GM21423 (cell line): ENCODE data around the gene PCDHGB5.
A peak's percentile ranks its signal among the peaks of the same experiment; 100 is the strongest.
"Not testable (repeated sequence)": the region's sequence is repeated elsewhere in the genome, so short reads cannot be mapped to it uniquely, and the experiment has no call there.

Experiments used
- ATAC-seq: cut with Tn5 transposase; IDR thresholded peaks from one replicate; pipeline ENCODE4 v1.9.1; 2021; ENCODE audit warnings: mild to moderate bottlenecking, moderate library complexity; ENCODE audit not compliant: unreplicated experiment

The PCDHGB5 gene

GRCh38 chr5:141375444-141376155 lies 22.1 kb upstream of the PCDHGB5 start:
- ATAC-seq, result not testable (repeated sequence)

GRCh38 chr5:141382469-141383294 lies 15.1 kb upstream of the PCDHGB5 start, which contains the start of gene PCDHGA7:
Gene PCDHGA7, plus strand, starts transcription at chr5:141382742. Its CDS starts 158 bp downstream, at chr5:141382900.
- no peak for ATAC-seq

GRCh38 chr5:141383345-141383744 lies 14.4 kb upstream of the PCDHGB5 start:
- no peak for ATAC-seq

GRCh38 chr5:141384471-141385267 lies 13.1 kb upstream of the PCDHGB5 start:
- no peak for ATAC-seq

GRCh38 chr5:141387557-141388311 lies 10.0 kb upstream of the PCDHGB5 start, which contains the start of gene PCDHGB4:
Gene PCDHGB4, plus strand, starts transcription at chr5:141387698. Its CDS starts 187 bp downstream, at chr5:141387885.
- peak; percentile 79 for ATAC-seq

- no peak for ATAC-seq
These were observed 9.1 kb upstream of the PCDHGB5 start for GRCh38 chr5:141388661-141389060.

- ATAC-seq, result no peak
These were observed 8.3 kb upstream of the PCDHGB5 start for GRCh38 chr5:141389153-141390042.

- no peak for ATAC-seq
These were observed 5.1 kb upstream of the PCDHGB5 start, which contains the start of gene PCDHGA8 for GRCh38 chr5:141392429-141393198. Gene PCDHGA8, plus strand, starts transcription at chr5:141392633. Its CDS starts 181 bp downstream, at chr5:141392814.

GRCh38 chr5:141393267-141393666 lies 4.5 kb upstream of the PCDHGB5 start:
- no peak for ATAC-seq

GRCh38 chr5:141394401-141395187 lies 3.2 kb upstream of the PCDHGB5 start:
- ATAC-seq, result not testable (repeated sequence)

GRCh38 chr5:141398608-141399007 lies 861 bp downstream of the PCDHGB5 start:
- ATAC-seq, result no peak

- no peak for ATAC-seq
These were observed 2.0 kb downstream of the PCDHGB5 start for GRCh38 chr5:141399555-141400258.

- no peak for ATAC-seq
These were observed 5.0 kb downstream of the PCDHGB5 start, which contains the start of gene PCDHGA9 for GRCh38 chr5:141402553-141403243. Gene PCDHGA9, plus strand, starts transcription at chr5:141402778. Its CDS starts 175 bp downstream, at chr5:141402953.

- no peak for ATAC-seq
These were observed 5.6 kb downstream of the PCDHGB5 start for GRCh38 chr5:141403387-141403786.

GRCh38 chr5:141407790-141408505 lies 10.2 kb downstream of the PCDHGB5 start, which contains the start of gene PCDHGB6:
Gene PCDHGB6, plus strand, starts transcription at chr5:141408021. Its CDS starts 182 bp downstream, at chr5:141408203.
- peak; percentile 51 for ATAC-seq
